HG03571 (cell line): ENCODE measurements around the gene KCNK10.

Experiments
- ATAC-seq: cut with Tn5 transposase; IDR thresholded peaks from one replicate; pipeline ENCODE4 v1.9.1; 2021; ENCODE audit not compliant: unreplicated experiment

The KCNK10 gene

GRCh38 chr14:88189417-88190191, 133.5 kb downstream of the KCNK10 start:
- peak; percentile 72 for ATAC-seq

GRCh38 chr14:88188745-88189416, 134.2 kb downstream of the KCNK10 start:
- ATAC-seq = no peak

GRCh38 chr14:88185843-88186242, 137.2 kb downstream of the KCNK10 start:
- no peak for ATAC-seq

GRCh38 chr14:88184956-88185355, 138.1 kb downstream of the KCNK10 start:
- no peak for ATAC-seq

GRCh38 chr14:88181072-88181471, 142.0 kb downstream of the KCNK10 start:
- ATAC-seq = no peak

- ATAC-seq = no peak
Measured at GRCh38 chr14:88179716-88180115, 143.4 kb downstream of the KCNK10 start.

GRCh38 chr14:88170333-88170732, 152.7 kb downstream of the KCNK10 start:
- ATAC-seq = no peak

- ATAC-seq = peak; percentile 76
Measured at GRCh38 chr14:88168498-88169165, 154.4 kb downstream of the KCNK10 start.

- ATAC-seq = no peak
Measured at GRCh38 chr14:88168025-88168424, 155.0 kb downstream of the KCNK10 start.

GRCh38 chr14:88166616-88167015, 156.5 kb downstream of the KCNK10 start:
- no peak for ATAC-seq

- ATAC-seq = no peak
Measured at GRCh38 chr14:88164906-88165534, 158.0 kb downstream of the KCNK10 start.

- no peak for ATAC-seq
Measured at GRCh38 chr14:88163731-88164255, 159.3 kb downstream of the KCNK10 start.

GRCh38 chr14:88156127-88156526, 166.9 kb downstream of the KCNK10 start:
- ATAC-seq = no peak

- no peak for ATAC-seq
Measured at GRCh38 chr14:88154926-88155325, 168.1 kb downstream of the KCNK10 start.

GRCh38 chr14:88154321-88154720, 168.7 kb downstream of the KCNK10 start:
- ATAC-seq = no peak

GRCh38 chr14:88146881-88147649, 176.0 kb downstream of the KCNK10 start:
- no peak for ATAC-seq

GRCh38 chr14:88143810-88144209, 179.3 kb downstream of the KCNK10 start:
- no peak for ATAC-seq

- ATAC-seq = no peak
Measured at GRCh38 chr14:88142997-88143396, 180.1 kb downstream of the KCNK10 start.

- no peak for ATAC-seq
Measured at GRCh38 chr14:88140874-88141273, 182.2 kb downstream of the KCNK10 start.

GRCh38 chr14:88137327-88137726, 185.7 kb downstream of the KCNK10 start:
- no peak for ATAC-seq
